Testis (tissue), 3 donors: Measurements from ENCODE around the gene LRRTM4. TPM values are rescaled to one million over a fixed set of nuclear protein-coding genes. Genes with fewer than 3 reads are reported as not detected.

ENCODE experiments used
- DNase-seq: peaks from one replicate; pipeline ENCODE4 v3.0.0-alpha.2; 2019
- H3K27ac ChIP-seq, 2 donors: fragments of 200-600 bp; sonication (generic); one replicate each; pipeline ENCODE4 v1.5.1; 2019
- H3K27me3 ChIP-seq: fragments of 200-600 bp; sonication (generic); one replicate; pipeline ENCODE4 v1.5.1; 2019
- H3K36me3 ChIP-seq: fragments of 200-600 bp; sonication (generic); one replicate; pipeline ENCODE4 v1.5.1; 2017; ENCODE audit warnings: low read depth; ENCODE audit errors: missing control alignments
- H3K4me1 ChIP-seq: fragments of 200-600 bp; sonication (generic); one replicate; pipeline ENCODE4 v1.5.1; 2019
- H3K4me3 ChIP-seq, 2 donors: fragments of 200-600 bp; sonication (generic); one replicate each; pipeline ENCODE4 v1.5.1; 2017 to 2019
- H3K9me3 ChIP-seq: fragments of 200-600 bp; sonication (generic); one replicate; pipeline ENCODE4 v1.5.1; 2017
- CTCF ChIP-seq, 3 experiments: fragments of 450-650 bp in 2 of 3; fragments of 200-600 bp in 1 of 3; sonication (generic) in 1 of 3; IDR thresholded peaks; one replicate each; pipeline ENCODE4 v1.5.1; 2016 to 2019; ENCODE audit warnings: antibody characterized with exemption in 3 of 3, mild to moderate bottlenecking in 2 of 3, moderate library complexity in 1 of 3
- POLR2A ChIP-seq: fragments of 450-650 bp; IDR thresholded peaks from one replicate; pipeline ENCODE4 v1.6.1; 2017; ENCODE audit warnings: antibody characterized with exemption, mild to moderate bottlenecking, moderate library complexity
- WGBS, 2 donors: methylation state at CpG; one replicate each; pipeline ENCODE4 v1.1.5; 2018; 5-methylcytosine and 5-hydroxymethylcytosine counted together
- intact Hi-C: fragments of 100-400 bp; cut with DNase I; formaldehyde crosslinking; loops from one replicate; pipeline ENCODE4 v1.15.1; 2023; ENCODE audit warnings: low total_unique reads
- polyA plus RNA-seq: library from polyadenylated mRNA; stranded (reverse); fragments of 350-450 nt; fragmentation: Illumina TruSeq; extraction: RNeasy Lipid Tissue Mini Kit (QIAGEN cat#74804); gene quantifications from one replicate; pipeline ENCODE4 v1.2.3, GENCODE V29; 2014; ENCODE audit warnings: low read depth, low replicate concordance; ENCODE audit not compliant: insufficient read depth
- total RNA-seq, 2 donors: library from RNA; depleted of rRNA; stranded (reverse); fragments of >200 nt; gene quantifications; one replicate each; pipeline ENCODE4 v1.2.3, GENCODE V29; 2016

Gene LRRTM4
- total and polyA plus RNA-seq, 3 donors from 2014 or later = 0.08 to 0.19 (median 0.13) TPM

- Histone ChIP-seq H3K9me3 (no peaks in the 10 kb centered on the region), H3K27me3 (no peaks in the 10 kb centered on the region), H3K4me1 (no peaks in the 10 kb centered on the region), H3K36me3 (no peaks in the 10 kb centered on the region), H3K27ac (no peak overlapping the region), H3K4me3 (no peak overlapping the region)
- DNase-seq = no peak
- intact Hi-C loops = no loop called here
- no peak for TF ChIP-seq POLR2A
- no peak for TF ChIP-seq CTCF (IDR thresholded peaks at IDR 0.05)
- WGBS, 2 donors = 35 to 60% methylated on average over 1 of the region's 1 CpG
These were observed 673.1 kb downstream of the LRRTM4 start for GRCh38 chr2:76849086-76849485.

GRCh38 chr2:76839826-76840225 is 682.4 kb downstream of the LRRTM4 start:
- no peaks in the 10 kb centered on the region for H3K36me3 ChIP-seq
- H3K27ac ChIP-seq = no peak overlapping the region
- no peaks in the 10 kb centered on the region for H3K27me3 ChIP-seq
- DNase-seq = no peak
- intact Hi-C loops = no loop called here
- WGBS, 2 donors = 68 to 72% methylated on average over 1 of the region's 1 CpG
- TF ChIP-seq CTCF (IDR thresholded peaks at IDR 0.05) (no peak), POLR2A (no peak)
- no peak overlapping the region for H3K4me3 ChIP-seq
- H3K9me3 ChIP-seq = no peaks in the 10 kb centered on the region
- H3K4me1 ChIP-seq = no peaks in the 10 kb centered on the region

DNA sequence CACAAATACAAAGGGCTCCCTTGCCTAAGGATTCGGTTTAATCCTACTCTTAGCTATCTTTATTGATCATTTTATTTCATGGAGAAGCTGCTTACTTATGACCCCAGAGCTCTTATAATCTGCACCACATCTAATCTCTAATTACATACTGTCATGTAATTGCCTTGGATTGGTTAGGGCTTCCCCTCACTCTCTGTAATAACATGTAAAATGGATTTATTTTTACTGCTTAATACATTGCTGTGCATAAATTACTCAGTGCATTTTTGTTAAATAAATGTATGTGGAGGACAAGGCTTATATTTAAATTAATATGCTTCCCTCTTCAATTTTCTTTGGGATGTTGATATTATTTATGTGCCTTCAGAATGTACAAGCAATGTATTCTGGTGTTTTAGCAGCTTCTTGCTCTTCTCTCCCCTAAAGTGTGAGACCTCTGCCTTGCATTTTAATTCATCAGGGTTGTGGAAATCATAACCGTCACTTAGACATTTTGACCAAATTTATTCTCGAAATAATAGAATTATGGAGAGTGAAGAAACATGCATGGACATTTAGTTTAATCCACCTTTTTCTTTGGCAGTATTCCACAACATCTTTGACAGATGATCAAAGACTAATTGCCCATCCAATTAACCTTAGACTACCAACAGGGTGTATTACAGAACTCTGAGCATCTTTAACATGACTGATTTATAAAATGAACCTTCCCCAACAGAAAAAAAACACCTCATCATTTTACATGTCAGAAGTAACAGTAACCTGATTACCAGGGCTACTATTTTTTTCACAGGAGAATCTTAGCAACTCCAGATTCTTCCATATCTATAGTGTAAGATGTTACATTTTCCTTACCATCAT is 692.6 kb downstream of the LRRTM4 start:
- intact Hi-C loops = no loop called here
- no peaks in the 10 kb centered on the region for H3K36me3 ChIP-seq
- H3K4me1 ChIP-seq = no peaks in the 10 kb centered on the region
- DNase-seq = no peak
- no peak overlapping the region for H3K27ac ChIP-seq
- 76 to 77% methylated on average over 3 of the region's 3 CpGs for WGBS, 2 donors
- TF ChIP-seq POLR2A (no peak), CTCF (IDR thresholded peaks at IDR 0.05) (no peak)
- H3K27me3 ChIP-seq = no peaks in the 10 kb centered on the region
- H3K9me3 ChIP-seq = no peaks in the 10 kb centered on the region
- H3K4me3 ChIP-seq = no peak overlapping the region

DNA sequence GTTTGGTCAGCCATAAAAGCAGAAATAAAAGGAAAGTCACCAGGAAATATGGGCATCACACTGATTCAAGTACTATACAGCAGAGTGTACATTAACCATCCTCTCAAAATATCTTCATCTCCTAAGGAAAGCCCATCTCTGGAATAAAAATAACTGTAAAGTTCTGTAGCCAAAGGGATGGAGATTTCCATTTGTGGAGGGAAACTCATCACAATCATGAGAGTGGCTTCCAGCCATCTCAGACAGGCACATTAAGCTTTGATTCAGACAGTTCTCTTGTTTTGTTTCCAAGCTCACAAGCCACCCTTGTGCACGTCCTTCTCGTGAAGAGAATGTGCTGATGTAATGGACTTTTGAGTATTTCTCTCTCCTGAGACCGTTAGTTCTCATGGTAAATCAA is 695.5 kb downstream of the LRRTM4 start:
- H3K9me3 ChIP-seq = no peaks in the 10 kb centered on the region
- no peak overlapping the region for H3K4me3 ChIP-seq
- no peaks in the 10 kb centered on the region for H3K36me3 ChIP-seq
- 48 to 55% methylated on average over 3 of the region's 3 CpGs for WGBS, 2 donors
- H3K27me3 ChIP-seq = no peaks in the 10 kb centered on the region
- H3K27ac ChIP-seq = no peak overlapping the region
- intact Hi-C loops = no loop called here
- no peaks in the 10 kb centered on the region for H3K4me1 ChIP-seq
- no peak for DNase-seq
- no peak for TF ChIP-seq CTCF (IDR thresholded peaks at IDR 0.05)
